ENCODE results near the gene SFRP4.

The SFRP4 gene

DNA sequence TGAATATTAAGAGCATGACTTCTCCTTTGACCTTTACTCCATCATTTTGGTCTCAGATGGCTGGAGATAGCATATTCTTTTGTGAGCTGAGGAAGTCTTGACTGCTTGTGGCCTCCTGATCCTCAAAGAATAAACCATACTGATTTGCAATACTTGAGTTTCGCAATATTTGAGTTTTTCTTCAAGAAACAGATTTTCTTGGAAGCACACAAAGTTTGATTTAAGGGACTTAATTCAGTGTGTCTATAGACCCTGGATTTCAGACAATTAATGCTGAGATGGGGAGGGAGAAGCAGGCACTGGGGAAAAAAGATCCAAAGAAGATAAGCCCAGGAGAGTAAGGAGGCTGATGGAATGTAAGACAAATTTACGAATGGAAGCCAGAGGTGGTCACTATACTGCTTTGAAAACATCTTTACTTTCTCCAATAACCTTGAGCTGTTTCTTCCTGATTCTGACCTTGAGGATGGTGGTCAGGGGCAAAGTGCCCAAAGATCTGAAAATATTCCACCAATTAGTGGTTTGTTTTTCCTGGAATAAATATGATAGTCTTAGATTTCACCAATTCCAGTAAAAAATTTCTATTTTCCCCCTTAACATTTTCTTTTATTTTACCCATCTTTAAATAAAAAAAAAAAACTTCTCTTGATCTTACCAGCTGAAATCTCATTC, 11.3 kb upstream of the SFRP4 start:
- Histone ChIP-seq H3K4me1 (peaks cover under 1% of the 10 kb centered on the region; the same call in 1 of the 2 replicates), H3K27me3 (no peaks in the 10 kb centered on the region), H3K4me3 (no peak overlapping the region), H3K4me2 (no peak overlapping the region), H3K9me3 (peaks cover 44% of the 10 kb centered on the region), H3K36me3 (peaks cover 37% of the 10 kb centered on the region), H3K9ac (no peak overlapping the region), H4K20me1 (peaks cover 29% of the 10 kb centered on the region), H3K27ac (no peak overlapping the region)
- peak; percentile 61; the same call in 1 of the 2 replicates for TF ChIP-seq Cebpa-rat (IDR thresholded peaks at IDR 0.05)

DNA sequence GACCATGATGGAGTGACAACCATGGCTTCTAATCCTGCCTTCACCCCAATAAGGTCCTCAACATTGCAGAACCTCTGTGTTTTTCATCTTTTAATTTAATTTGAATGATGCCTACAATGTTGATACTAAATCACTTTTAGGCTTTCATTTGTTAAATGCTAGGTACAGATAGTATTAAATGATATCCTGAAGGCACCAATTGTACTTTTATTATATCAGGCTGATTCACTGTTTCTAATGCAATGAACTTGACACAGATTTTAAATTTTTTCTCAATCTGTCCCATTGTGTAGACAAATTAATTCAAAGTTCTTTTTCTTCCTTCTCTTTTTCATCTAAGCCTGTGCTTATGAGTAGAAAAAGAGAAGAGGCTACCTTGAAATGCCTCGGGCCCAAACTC, 9.0 kb upstream of the SFRP4 start:
- H3K4me2 ChIP-seq, result no peak overlapping the region

DNA sequence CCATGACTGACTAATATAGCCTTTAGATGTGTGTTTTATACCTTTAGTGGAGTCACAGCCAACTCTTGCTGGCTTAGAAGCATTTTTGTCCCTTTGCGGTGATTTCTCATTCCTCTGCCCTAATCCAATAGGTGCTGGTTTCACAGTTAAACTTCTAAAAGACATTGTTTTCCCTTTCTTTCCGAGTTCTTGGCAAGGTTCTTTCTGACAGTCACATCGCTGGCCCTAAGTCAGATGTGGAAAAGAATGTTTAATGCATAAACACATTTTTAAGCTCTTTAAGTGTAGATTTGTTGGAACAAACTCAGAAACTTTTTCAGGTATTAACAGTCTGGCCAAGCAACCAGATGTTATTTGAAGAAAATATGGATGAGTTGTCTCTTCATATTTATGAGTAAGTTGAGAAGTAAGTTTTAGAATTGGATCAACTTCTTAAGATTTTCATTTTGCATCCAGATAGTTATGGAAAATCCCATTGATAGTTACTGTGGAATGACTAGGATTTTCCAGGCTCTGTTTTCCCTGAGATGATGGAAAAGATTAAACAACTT, 7.9 kb upstream of the SFRP4 start:
- no peak for TF ChIP-seq Cebpa-rat (IDR thresholded peaks at IDR 0.05)
- Histone ChIP-seq H3K4me1 (peaks cover 22% of the 10 kb centered on the region), H3K27me3 (no peaks in the 10 kb centered on the region)

More for the DNA sequence above, 9.0 kb upstream of the SFRP4 start:
- no peak overlapping the region for H3K9ac ChIP-seq
- H3K4me3 ChIP-seq, result no peak overlapping the region
- H3K27ac ChIP-seq, result no peak overlapping the region
- peaks cover 42% of the 10 kb centered on the region for H3K9me3 ChIP-seq
- H3K4me1 ChIP-seq, result peaks cover 16% of the 10 kb centered on the region
- peaks cover 43% of the 10 kb centered on the region for H4K20me1 ChIP-seq
- TF ChIP-seq Cebpa-rat (IDR thresholded peaks at IDR 0.05), result no peak
- peaks cover 38% of the 10 kb centered on the region for H3K36me3 ChIP-seq
- no peaks in the 10 kb centered on the region for H3K27me3 ChIP-seq

DNA sequence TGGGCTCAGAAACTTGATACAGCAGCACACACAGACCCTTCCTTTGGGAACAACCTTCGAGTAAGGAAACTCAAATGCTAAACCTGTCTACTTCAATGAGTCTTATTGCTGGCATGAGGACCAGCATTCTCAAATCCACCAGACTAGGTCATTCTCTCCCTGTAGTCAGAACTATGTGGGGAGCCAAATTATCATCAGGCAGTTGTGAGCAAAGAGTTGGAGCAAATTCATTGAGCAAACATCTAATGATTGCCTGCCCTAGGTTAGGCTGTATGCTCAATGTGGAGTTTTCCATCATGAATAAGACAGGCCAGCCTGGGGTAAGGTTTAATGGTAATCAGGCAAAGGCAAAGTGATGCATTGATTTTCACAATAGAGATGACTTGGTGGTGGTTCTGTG, 7.4 kb upstream of the SFRP4 start:
- H3K9ac ChIP-seq, result no peak overlapping the region
- peaks cover 22% of the 10 kb centered on the region for H3K4me1 ChIP-seq
- H3K27me3 ChIP-seq, result no peaks in the 10 kb centered on the region
- TF ChIP-seq Cebpa-rat (IDR thresholded peaks at IDR 0.05), result no peak
- no peak overlapping the region for H3K4me3 ChIP-seq
- peaks cover 42% of the 10 kb centered on the region for H3K9me3 ChIP-seq
- H3K27ac ChIP-seq, result no peak overlapping the region
- peaks cover 38% of the 10 kb centered on the region for H3K36me3 ChIP-seq
- no peak overlapping the region for H3K4me2 ChIP-seq
- peaks cover 37% of the 10 kb centered on the region for H4K20me1 ChIP-seq

More for the DNA sequence above, 7.9 kb upstream of the SFRP4 start:
- Histone ChIP-seq H3K36me3 (peaks cover 38% of the 10 kb centered on the region), H3K9me3 (peaks cover 42% of the 10 kb centered on the region), H3K4me2 (no peak overlapping the region), H3K27ac (no peak overlapping the region), H3K4me3 (no peak overlapping the region), H3K9ac (no peak overlapping the region), H4K20me1 (peaks cover 37% of the 10 kb centered on the region)

DNA sequence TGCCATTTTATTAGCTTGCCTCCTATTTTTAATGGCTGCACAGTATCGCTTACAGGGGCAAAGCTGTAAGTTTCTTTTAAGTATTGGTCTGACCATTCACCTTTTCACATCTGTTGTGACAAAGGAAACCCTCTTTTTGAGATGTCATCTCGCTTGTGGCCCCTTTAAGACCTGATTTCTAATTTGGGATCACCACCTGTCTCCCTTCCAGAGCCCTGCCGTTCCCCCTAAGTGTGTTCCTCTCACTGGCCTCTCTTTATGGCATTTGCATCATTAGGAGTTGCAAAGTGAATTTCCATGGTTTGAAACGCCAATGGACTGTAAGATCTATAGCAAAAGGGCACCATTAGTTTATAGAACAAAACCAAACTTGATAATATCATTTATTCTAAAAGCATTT, 5.3 kb upstream of the SFRP4 start:
- peak overlapping the region; percentile 78 for H3K4me2 ChIP-seq
- peak overlapping the region; percentile 94; the same call in 1 of the 2 replicates for H3K4me3 ChIP-seq
- no peak overlapping the region for H3K9ac ChIP-seq
- H4K20me1 ChIP-seq, result peaks cover 27% of the 10 kb centered on the region
- H3K4me1 ChIP-seq, result peaks cover 26% of the 10 kb centered on the region
- H3K27ac ChIP-seq, result no peak overlapping the region
- TF ChIP-seq Cebpa-rat (IDR thresholded peaks at IDR 0.05), result no peak
- H3K36me3 ChIP-seq, result peaks cover 32% of the 10 kb centered on the region
- peaks cover 36% of the 10 kb centered on the region for H3K9me3 ChIP-seq
- peaks cover 12% of the 10 kb centered on the region for H3K27me3 ChIP-seq

DNA sequence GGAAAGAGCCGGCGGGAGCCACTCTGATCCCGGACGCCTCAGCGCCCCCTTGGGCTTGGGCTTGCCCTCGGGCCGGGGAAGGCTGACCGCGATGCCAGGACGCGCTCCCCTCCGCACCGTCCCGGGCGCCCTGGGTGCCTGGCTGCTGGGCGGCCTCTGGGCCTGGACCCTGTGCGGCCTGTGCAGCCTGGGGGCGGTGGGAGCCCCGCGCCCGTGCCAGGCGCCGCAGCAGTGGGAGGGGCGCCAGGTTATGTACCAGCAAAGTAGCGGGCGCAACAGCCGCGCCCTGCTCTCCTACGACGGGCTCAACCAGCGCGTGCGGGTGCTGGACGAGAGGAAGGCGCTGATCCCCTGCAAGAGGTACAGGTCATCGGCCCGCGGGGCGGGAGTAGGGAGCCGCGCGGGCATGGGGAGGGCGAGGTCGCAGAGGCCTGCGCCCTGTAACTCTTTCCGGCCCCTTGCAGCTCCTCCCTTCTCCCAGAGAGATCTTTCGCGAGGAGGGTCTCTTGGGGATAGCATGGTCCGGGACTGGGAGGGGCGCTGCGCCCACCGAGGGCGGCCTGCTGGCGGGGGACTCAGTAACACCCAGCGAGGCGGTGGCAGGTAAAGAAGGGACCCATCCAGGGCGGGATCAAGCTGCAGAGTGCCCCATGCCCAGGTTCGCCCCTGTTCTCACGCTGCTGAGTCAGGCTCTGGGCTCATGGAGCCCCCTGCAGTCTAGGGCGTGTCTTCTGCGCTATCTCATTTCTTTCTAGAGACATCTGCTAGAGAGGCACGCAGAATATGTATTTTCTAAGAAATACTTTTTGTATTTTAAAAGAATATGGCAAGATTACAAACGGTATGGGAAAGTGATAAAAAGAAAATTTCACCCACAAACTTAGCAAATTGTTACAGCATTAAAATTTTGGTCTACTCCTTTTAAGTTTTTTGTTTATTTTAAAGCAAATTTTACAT, 4.5 kb upstream of the SFRP4 start:
- Histone ChIP-seq H3K27ac (peak overlapping the region; percentile 86), H3K36me3 (peaks cover 27% of the 10 kb centered on the region), H3K4me2 (peak overlapping the region; percentile 78), H4K20me1 (peaks cover 33% of the 10 kb centered on the region), H3K4me3 (peak overlapping the region; percentile 94), H3K27me3 (peaks cover 19% of the 10 kb centered on the region), H3K9ac (peak overlapping the region; percentile 83), H3K4me1 (peaks cover 34% of the 10 kb centered on the region), H3K9me3 (peaks cover 29% of the 10 kb centered on the region)
- no peak for TF ChIP-seq Cebpa-rat (IDR thresholded peaks at IDR 0.05)

DNA sequence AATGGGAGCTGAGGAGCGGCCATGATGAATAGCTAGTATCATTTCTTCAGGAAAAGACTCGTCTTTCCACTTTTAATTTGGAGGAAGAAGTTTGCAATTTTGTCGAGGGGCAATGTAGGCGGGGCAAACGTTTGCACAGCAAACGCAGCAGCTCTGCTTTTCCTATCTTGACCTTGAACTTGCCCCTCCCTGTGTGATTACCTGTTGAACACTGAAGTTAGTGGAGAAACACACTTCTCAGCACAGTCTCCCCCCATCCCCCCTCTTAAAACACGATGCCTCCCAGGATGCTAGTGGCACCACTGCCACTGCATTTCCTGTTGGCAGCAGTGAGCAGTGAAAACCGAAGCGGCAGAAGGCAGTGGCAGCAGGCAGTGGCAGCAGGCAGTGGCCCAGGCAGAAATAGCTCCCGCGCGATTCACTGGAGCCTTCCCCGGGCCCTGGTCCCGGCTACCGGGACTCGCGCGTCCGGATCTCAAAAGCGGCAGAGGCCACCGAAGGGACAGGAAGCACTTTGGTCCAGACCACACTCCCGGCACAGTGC, 3.8 kb upstream of the SFRP4 start, which contains the start of gene EPDR1:
TSS of gene EPDR1 (plus strand) at position 336 of the 544 bp plus-strand sequence. CDS start 300 bp downstream, outside the sequence.
- H3K9me3 ChIP-seq, result peaks cover 21% of the 10 kb centered on the region
- H3K9ac ChIP-seq, result peak within 1 kb of the TSS; percentile 83
- H3K27ac ChIP-seq, result peak within 1 kb of the TSS; percentile 86
- peaks cover 37% of the 10 kb centered on the region for H4K20me1 ChIP-seq
- peak within 1 kb of the TSS; percentile 94 for H3K4me3 ChIP-seq
- no peak for TF ChIP-seq Cebpa-rat (IDR thresholded peaks at IDR 0.05)
- peak within 1 kb of the TSS; percentile 78 for H3K4me2 ChIP-seq
- H3K27me3 ChIP-seq, result peaks cover 27% of the 10 kb centered on the region
- peaks cover 40% of the 10 kb centered on the region for H3K4me1 ChIP-seq
- H3K36me3 ChIP-seq, result peaks cover 20% of the 10 kb centered on the region

DNA sequence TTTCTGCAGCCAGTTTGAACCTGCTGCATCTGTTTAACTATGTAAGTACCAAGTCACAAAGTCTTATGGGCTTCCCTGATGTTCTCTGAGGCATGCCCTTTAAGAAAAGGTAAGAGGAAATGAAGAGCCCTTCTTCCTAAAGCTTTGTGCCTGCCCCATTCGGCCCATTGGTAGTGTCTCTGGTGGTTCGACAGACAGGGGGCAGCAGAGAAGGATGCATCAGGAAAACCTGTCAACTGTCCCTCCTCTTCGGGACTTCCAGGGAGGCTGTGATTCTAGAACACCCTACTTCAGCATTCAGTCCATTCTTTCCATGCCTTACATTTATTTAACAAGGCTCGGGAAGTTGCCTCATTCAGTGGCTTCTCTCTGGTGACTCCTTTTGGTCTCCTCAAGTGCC, 1.9 kb upstream of the SFRP4 start:
- Histone ChIP-seq H3K9me3 (0 out of 2 replicates have a peak, but pooled peaks cover 4% of the 10 kb centered on the region), H3K4me1 (peaks cover 40% of the 10 kb centered on the region), H4K20me1 (peaks cover 30% of the 10 kb centered on the region), H3K4me2 (no peak overlapping the region), H3K27me3 (peaks cover 32% of the 10 kb centered on the region), H3K4me3 (no peak overlapping the region), H3K27ac (no peak overlapping the region), H3K9ac (no peak overlapping the region), H3K36me3 (peaks cover 7% of the 10 kb centered on the region)
- TF ChIP-seq Cebpa-rat (IDR thresholded peaks at IDR 0.05), result no peak

DNA sequence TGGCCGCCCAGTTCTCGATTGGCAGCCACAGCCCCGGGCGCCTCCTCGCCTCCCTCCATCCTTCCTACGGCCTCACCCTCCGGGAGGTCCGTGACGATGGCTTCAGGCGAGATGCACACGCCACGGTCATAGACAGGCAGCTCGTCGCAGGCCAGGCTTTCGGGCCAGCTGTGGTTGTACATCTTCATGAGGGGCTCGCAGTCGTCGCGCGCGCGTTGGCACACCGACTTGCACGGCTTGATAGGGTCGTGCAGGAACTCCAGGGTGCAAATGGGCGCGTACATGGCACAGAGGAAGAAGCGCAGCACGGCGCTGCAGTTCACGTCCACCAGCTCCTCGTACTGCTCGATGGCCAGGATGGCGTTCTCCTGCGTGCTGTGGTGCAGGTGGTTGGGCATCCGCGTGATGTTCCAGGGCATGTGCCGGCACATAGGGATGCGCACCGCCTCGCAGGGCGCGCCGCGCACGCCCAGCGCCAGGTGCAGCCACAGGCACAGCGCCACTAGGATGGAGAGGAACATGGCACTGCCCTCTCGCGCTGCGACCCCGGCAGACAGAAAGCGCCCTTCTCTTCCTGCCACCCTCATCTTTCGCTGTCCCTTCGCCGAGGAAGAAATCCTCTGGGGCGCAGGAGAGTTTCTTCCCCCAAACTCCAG, 472 bp downstream of the SFRP4 start:
- Histone ChIP-seq H3K4me3 (peak overlapping the region; percentile 68), H4K20me1 (peaks cover 12% of the 10 kb centered on the region; the same call in 1 of the 2 replicates), H3K27ac (no peak overlapping the region), H3K9me3 (no peaks in the 10 kb centered on the region), H3K4me2 (peak overlapping the region; percentile 94), H3K4me1 (peaks cover 24% of the 10 kb centered on the region), H3K36me3 (no peaks in the 10 kb centered on the region), H3K9ac (peak overlapping the region; percentile 36; the same call in 1 of the 2 replicates), H3K27me3 (peaks cover 32% of the 10 kb centered on the region)
- no peak for TF ChIP-seq Cebpa-rat (IDR thresholded peaks at IDR 0.05)

Measured in BLaER1 (cell line).